Mucosa of stomach (tissue), 1 donor: ENCODE data around the gene MLN.

ENCODE experiments used
- H3K27me3 ChIP-seq: one replicate; pipeline ENCODE4 v1.7.0; 2013; ENCODE audit warnings: mild to moderate bottlenecking, low read length; ENCODE audit not compliant: control insufficient read depth, insufficient read depth
- H3K36me3 ChIP-seq: one replicate; pipeline ENCODE4 v1.7.0; 2013; ENCODE audit warnings: low read length; ENCODE audit not compliant: control insufficient read depth, insufficient read depth
- H3K4me1 ChIP-seq: one replicate; pipeline ENCODE4 v1.7.0; 2013; ENCODE audit warnings: mild to moderate bottlenecking, low read length; ENCODE audit not compliant: control insufficient read depth, insufficient read depth
- H3K4me3 ChIP-seq: one replicate; pipeline ENCODE4 v1.7.0; 2013; ENCODE audit warnings: low read length
- H3K9ac ChIP-seq: one replicate; pipeline ENCODE4 v1.7.0; 2013; ENCODE audit warnings: mild to moderate bottlenecking, low read length, moderate library complexity
- H3K9me3 ChIP-seq: one replicate; pipeline ENCODE4 v1.7.0; 2013; ENCODE audit warnings: mild to moderate bottlenecking, low read length, moderate library complexity; ENCODE audit not compliant: control insufficient read depth
- donor health status: Pancreatic carcinoma.

The MLN gene

GRCh38 chr6:33790910-33791309 lies 12.9 kb downstream of the MLN start:
- Histone ChIP-seq H3K9me3 (no peaks in the 10 kb centered on the region), H3K4me1 (peaks cover 20% of the 10 kb centered on the region), H3K36me3 (no peaks in the 10 kb centered on the region), H3K4me3 (no peak overlapping the region), H3K27me3 (peaks cover 24% of the 10 kb centered on the region), H3K9ac (no peak overlapping the region)

DNA sequence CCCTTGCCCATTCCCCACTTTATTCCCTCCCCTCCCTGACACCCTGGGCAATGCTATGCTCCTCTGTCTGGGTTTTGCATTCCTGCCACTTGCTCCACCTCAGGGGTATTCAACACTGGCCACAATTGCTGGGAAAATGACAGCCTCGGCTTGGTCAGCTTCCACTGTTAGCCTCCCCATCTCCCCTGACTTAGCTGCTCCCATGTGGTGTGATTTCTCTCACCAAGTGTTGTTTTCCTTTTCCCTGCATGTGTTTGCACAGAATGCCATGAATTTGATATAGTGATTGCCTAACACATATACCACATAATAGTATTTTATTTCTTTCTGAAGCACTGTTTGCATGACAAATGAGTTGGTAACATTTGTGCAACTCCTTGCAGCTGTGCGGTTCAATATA lies 13.4 kb downstream of the MLN start:
- Histone ChIP-seq H3K4me3 (no peak overlapping the region), H3K9me3 (no peaks in the 10 kb centered on the region), H3K36me3 (no peaks in the 10 kb centered on the region), H3K9ac (no peak overlapping the region), H3K27me3 (peaks cover 20% of the 10 kb centered on the region), H3K4me1 (peaks cover 20% of the 10 kb centered on the region)

- Histone ChIP-seq H3K4me1 (peaks cover 20% of the 10 kb centered on the region), H3K4me3 (no peak overlapping the region), H3K9ac (no peak overlapping the region), H3K9me3 (no peaks in the 10 kb centered on the region), H3K36me3 (no peaks in the 10 kb centered on the region), H3K27me3 (peaks cover 16% of the 10 kb centered on the region)
Observed at GRCh38 chr6:33789550-33789895, 14.3 kb downstream of the MLN start.

DNA sequence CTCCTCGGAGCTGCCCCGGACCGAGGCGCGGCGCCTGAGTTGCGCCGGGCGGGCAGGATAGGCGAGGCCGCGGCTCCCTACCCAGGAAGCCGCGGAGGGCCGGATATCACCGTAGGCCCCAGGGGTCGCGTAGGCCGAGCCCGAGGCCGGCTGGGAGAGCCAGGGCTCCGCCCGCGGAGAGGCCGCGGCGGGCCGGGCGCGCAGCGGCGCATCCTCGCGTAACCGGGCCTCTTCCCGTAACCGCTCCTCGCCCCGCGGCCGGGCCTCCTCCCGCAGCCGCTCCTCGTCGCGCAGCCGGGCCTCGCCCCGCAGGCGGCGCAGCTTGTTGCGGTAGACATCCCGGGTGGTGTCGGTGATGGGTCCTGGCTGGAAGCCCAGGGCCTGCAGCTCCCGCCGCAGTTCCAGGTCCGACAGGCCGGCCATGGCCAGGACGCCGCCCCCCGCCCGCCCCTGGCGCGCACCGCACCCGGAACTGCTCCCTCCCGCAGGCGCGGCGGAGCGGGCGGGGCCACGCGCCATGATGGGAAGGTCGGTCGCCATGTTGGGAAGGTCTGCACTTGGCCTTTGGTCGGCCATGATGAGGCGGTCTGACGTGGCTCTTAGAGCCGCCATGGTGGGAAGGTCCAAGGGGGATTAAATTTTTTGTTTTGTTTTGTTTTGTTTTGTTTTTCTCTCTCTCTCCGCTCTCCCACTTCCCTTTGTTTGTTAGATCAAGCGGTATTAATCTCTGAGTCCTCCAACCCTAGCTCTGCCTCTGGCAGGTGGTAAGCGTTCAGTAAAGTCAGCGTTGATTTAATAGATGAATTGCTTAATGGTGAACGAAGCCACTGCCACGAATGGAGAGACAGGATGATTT lies 14.9 kb downstream of the MLN start, which contains the start of gene LEMD2:
TSS of gene LEMD2 (minus strand) at position 437 of the 856 bp plus-strand sequence. CDS start at position 423, 14 bp downstream.
- Histone ChIP-seq H3K4me1 (peaks cover 20% of the 10 kb centered on the region), H3K36me3 (no peaks in the 10 kb centered on the region), H3K9me3 (no peaks in the 10 kb centered on the region), H3K27me3 (peaks cover 16% of the 10 kb centered on the region), H3K4me3 (peak within 1 kb of the TSS; percentile 28), H3K9ac (peak within 1 kb of the TSS; percentile 95)

- Histone ChIP-seq H3K27me3 (peaks cover 12% of the 10 kb centered on the region), H3K9me3 (no peaks in the 10 kb centered on the region), H3K36me3 (peaks cover 6% of the 10 kb centered on the region), H3K4me1 (peaks cover 20% of the 10 kb centered on the region), H3K9ac (peak overlapping the region; percentile 95), H3K4me3 (peak overlapping the region; percentile 28)
Observed at GRCh38 chr6:33787954-33788693, 15.7 kb downstream of the MLN start.

DNA sequence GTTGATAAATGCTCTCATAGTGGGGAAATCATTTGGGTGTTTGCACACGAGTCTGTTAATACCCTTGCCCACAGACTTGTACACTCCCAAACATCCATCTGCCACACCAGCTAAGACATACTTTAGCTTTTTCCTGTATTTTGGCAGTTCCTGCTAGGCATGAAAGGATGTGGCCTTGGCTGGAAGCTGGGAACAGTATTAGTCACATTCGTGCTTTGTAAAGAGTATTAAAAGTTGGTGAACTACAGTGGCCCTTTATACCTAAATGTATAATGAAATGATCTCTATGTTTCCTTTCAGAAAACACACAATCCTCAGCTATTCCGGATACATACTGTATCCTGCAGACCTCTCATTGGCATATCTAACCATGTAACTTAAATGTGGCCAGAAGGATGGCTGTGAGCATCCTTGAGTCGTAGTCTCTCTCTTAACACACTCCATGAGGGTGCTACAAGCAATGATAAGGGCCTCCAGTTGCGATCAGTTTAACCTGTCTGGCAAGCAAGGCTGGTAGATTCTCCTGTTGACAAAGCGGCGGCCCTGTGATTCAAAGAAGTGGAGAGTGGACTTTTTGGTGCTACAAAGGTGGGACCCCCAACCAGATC lies 16.4 kb downstream of the MLN start:
- Histone ChIP-seq H3K4me3 (peak overlapping the region; percentile 28), H3K9me3 (no peaks in the 10 kb centered on the region), H3K4me1 (peaks cover 20% of the 10 kb centered on the region), H3K36me3 (peaks cover 6% of the 10 kb centered on the region), H3K27me3 (peaks cover 11% of the 10 kb centered on the region), H3K9ac (peak overlapping the region; percentile 95)

- Histone ChIP-seq H3K9ac (peak overlapping the region; percentile 24), H3K9me3 (no peaks in the 10 kb centered on the region), H3K36me3 (peaks cover 6% of the 10 kb centered on the region), H3K4me1 (peaks cover 20% of the 10 kb centered on the region), H3K4me3 (no peak overlapping the region), H3K27me3 (peaks cover 8% of the 10 kb centered on the region)
Observed at GRCh38 chr6:33786736-33787135, 17.1 kb downstream of the MLN start.

DNA sequence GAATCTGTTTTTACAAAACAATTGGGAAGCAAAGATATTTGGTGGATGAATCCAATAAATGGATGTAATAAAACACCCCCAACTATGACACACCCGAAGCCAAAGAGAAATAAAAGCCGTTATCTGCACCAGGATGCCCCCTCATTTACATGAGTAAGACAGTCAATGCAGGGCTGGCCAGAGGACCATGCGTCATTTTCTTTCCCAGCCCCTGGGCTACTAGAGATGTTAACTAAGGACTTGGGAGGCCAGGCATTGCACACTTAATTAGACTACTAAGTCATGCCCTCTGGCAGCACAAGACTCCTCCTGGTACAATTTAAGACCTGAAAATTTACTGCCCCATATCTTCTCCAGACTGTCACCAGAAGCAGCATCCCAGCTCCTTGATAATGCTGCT lies 18.0 kb downstream of the MLN start:
- Histone ChIP-seq H3K4me1 (peaks cover 20% of the 10 kb centered on the region), H3K9ac (no peak overlapping the region), H3K36me3 (peaks cover 6% of the 10 kb centered on the region), H3K4me3 (no peak overlapping the region), H3K9me3 (no peaks in the 10 kb centered on the region), H3K27me3 (no peaks in the 10 kb centered on the region)

DNA sequence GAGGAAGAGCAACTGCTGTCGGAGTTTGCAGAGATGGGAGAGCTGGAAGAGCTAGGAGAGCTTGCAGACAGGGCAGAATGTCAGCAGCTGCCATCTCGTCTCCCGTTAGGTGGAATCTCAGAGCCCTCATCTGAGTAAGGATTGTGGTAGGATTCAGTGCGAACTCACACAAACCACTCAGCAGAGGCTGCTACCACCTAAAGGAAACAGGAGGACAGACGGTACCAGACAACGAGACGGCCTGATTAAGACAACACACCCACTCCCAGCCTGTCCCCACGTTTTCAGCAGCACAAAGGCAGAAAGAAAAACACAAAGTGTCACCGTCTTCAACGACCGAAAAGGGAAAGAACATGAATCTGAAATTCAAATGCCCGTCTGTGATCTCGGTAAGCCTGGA lies 19.0 kb downstream of the MLN start:
- Histone ChIP-seq H3K9ac (no peak overlapping the region), H3K36me3 (peaks cover 14% of the 10 kb centered on the region), H3K27me3 (no peaks in the 10 kb centered on the region), H3K4me3 (no peak overlapping the region), H3K9me3 (no peaks in the 10 kb centered on the region), H3K4me1 (peaks cover 20% of the 10 kb centered on the region)

DNA sequence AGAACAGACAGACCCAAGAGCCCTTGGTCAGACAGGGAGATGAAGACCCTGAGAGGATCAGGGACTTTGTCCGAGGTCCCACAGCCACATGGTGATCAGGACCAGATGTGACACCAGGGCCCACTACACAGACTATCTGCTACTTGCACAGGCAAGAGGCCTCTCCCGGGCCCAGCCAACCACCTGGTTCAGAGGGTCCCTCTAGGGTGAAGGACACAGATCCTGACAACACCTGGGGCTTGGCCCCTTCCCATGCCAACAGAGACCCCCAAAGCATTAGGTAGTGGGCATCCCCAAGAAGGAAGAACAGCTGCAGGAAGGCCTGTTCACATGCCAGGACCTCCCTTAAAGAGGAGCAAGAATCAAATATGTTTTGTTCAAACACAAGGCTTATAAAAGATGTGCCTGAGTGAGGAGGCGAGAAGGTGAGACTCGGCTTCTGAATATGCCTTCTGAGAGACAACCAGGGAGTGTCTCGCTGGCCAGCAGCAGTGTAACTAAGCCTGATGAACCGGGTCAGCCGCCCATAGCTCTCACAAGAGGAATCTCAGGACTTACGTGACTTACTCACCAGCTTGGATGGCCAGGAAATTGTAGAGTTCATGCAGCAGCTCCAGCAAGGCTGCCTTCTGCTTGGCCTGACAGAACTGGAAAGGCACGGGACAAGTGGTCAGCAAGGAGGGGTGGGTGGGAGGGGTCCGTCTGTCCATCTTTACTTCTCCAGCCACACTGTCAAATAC lies 19.9 kb downstream of the MLN start:
- H3K36me3 ChIP-seq, result peaks cover 20% of the 10 kb centered on the region
- H3K4me1 ChIP-seq, result peaks cover 20% of the 10 kb centered on the region
- no peak overlapping the region for H3K9ac ChIP-seq
- H3K4me3 ChIP-seq, result no peak overlapping the region
- no peaks in the 10 kb centered on the region for H3K27me3 ChIP-seq
- no peaks in the 10 kb centered on the region for H3K9me3 ChIP-seq

DNA sequence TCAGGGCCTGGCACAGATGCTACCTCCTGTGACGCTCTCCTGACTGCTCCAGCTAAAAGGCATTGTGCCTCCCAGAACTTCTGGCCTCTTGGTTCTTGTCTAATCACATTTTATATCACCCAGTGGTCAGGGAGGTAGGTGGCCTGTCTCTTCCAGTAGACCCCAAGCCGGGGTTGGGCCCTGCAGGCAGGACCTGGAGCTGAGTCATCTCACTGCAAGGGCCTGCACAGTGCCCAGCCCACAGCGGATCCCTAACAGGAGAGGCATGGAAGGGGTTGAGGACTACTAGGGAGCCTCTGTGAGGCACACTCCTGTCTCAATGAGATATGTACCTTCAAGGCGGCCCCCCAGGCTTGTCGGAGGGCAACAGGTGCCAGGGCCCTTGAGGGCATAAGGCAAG lies 21.2 kb downstream of the MLN start:
- Histone ChIP-seq H3K36me3 (peaks cover 27% of the 10 kb centered on the region), H3K9me3 (no peaks in the 10 kb centered on the region), H3K4me3 (no peak overlapping the region), H3K27me3 (no peaks in the 10 kb centered on the region), H3K4me1 (peaks cover 16% of the 10 kb centered on the region), H3K9ac (no peak overlapping the region)
